Thyroid gland (tissue), 4 donors: Measurements from ENCODE around the gene CRYZ.
"Not testable (repeated sequence)": the region's sequence is repeated elsewhere in the genome, so short reads cannot be mapped to it uniquely, and the experiment has no call there.

Experiments
- POLR2A ChIP-seq, 2 donors: fragments of 450-650 bp; IDR thresholded peaks; one replicate each; pipeline ENCODE4 v1.6.1; 2017; ENCODE audit warnings: antibody characterized with exemption in 2 of 2, mild to moderate bottlenecking in 2 of 2, moderate library complexity in 1 of 2
- TF ChIP-seq, protein P1 (sequence below), 6 experiments: fragments of 200-600 bp in 3 of 6; fragments of 450-650 bp in 3 of 6; sonication (generic) in 3 of 6; IDR thresholded peaks; one replicate each; pipeline ENCODE4 v1.5.1; 2016 to 2019; ENCODE audit warnings: antibody characterized with exemption in 6 of 6, mild to moderate bottlenecking in 2 of 6, inconsistent platforms in 1 of 6, moderate library complexity in 1 of 6

GRCh38 chr1:74745247-74745646, 12.4 kb upstream of the CRYZ start:
- TF ChIP-seq, protein P1, sequence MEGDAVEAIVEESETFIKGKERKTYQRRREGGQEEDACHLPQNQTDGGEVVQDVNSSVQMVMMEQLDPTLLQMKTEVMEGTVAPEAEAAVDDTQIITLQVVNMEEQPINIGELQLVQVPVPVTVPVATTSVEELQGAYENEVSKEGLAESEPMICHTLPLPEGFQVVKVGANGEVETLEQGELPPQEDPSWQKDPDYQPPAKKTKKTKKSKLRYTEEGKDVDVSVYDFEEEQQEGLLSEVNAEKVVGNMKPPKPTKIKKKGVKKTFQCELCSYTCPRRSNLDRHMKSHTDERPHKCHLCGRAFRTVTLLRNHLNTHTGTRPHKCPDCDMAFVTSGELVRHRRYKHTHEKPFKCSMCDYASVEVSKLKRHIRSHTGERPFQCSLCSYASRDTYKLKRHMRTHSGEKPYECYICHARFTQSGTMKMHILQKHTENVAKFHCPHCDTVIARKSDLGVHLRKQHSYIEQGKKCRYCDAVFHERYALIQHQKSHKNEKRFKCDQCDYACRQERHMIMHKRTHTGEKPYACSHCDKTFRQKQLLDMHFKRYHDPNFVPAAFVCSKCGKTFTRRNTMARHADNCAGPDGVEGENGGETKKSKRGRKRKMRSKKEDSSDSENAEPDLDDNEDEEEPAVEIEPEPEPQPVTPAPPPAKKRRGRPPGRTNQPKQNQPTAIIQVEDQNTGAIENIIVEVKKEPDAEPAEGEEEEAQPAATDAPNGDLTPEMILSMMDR (IDR thresholded peaks at IDR 0.05): not testable (repeated sequence)
- TF ChIP-seq POLR2A (IDR thresholded peaks at IDR 0.05): not testable (repeated sequence)
